ENCODE measurements around the gene ELAVL4. TPM values are rescaled to one million over a fixed set of nuclear protein-coding genes. Genes with fewer than 3 reads are reported as not detected.

ELAVL4 gene
- total RNA-seq, 1 donor from 2014 or later: not detected

DNA sequence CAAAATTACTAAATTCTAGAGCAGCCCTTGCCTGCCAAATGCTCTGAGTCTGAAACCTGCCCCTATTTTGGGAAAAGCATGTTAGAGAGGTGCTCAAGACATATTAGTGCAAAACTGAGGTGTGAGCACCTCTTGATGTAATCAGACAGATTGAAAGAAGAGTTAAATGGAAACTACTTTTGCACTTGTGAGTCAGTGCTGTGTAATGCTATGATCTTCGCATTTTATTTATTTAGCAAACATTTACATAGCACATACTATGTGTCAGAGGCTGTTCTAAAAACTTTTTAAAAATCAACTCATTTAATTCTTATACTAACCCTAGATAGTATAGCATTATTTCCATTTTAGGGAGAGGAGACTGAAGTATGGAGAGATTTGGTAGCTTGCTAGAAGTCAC, 138.1 kb downstream of the ELAVL4 start:
- H3K4me1 Mint-ChIP-seq: no peaks in the 10 kb centered on the region
- TF ChIP-seq, protein P1, sequence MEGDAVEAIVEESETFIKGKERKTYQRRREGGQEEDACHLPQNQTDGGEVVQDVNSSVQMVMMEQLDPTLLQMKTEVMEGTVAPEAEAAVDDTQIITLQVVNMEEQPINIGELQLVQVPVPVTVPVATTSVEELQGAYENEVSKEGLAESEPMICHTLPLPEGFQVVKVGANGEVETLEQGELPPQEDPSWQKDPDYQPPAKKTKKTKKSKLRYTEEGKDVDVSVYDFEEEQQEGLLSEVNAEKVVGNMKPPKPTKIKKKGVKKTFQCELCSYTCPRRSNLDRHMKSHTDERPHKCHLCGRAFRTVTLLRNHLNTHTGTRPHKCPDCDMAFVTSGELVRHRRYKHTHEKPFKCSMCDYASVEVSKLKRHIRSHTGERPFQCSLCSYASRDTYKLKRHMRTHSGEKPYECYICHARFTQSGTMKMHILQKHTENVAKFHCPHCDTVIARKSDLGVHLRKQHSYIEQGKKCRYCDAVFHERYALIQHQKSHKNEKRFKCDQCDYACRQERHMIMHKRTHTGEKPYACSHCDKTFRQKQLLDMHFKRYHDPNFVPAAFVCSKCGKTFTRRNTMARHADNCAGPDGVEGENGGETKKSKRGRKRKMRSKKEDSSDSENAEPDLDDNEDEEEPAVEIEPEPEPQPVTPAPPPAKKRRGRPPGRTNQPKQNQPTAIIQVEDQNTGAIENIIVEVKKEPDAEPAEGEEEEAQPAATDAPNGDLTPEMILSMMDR (IDR thresholded peaks at IDR 0.05; ENCODE audit: unreplicated experiment): no peak
- peaks cover 55% of the 10 kb centered on the region for H3K9me3 Mint-ChIP-seq
- DNase-seq (ENCODE audit: low spot score in 2 of 2, unreplicated experiment in 2 of 2): no peak
- H3K36me3 Mint-ChIP-seq: no peaks in the 10 kb centered on the region
- no peak overlapping the region for H3K27ac Mint-ChIP-seq
- H3K27me3 Mint-ChIP-seq (ENCODE audit: low read depth): peaks cover 2% of the 10 kb centered on the region
- H3K4me3 Mint-ChIP-seq: no peak overlapping the region

DNA sequence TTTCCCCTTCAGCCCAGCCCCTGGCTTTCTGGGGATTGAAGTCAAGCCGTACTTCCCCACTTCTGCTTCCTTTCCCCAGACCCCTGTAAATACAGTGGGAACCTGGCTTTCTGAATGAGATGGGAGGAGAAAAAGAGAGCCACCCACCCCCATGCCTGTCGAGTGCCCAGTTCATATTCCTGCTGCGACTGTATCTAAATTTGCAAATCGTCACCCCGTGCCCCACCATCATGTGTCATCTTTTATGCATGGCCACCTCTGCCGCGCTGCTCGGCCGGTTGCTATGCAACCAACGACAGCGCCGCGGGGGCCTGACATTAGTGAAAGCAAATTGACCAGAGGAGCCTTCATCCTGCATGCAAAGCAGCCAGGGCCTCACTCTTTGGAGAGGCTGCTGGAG, 143.0 kb downstream of the ELAVL4 start:
- Mint-ChIP-seq H3K27ac (no peak overlapping the region), H3K4me1 (no peaks in the 10 kb centered on the region), H3K27me3 (ENCODE audit: low read depth) (peaks cover 2% of the 10 kb centered on the region), H3K9me3 (peaks cover 28% of the 10 kb centered on the region), H3K4me3 (no peak overlapping the region), H3K36me3 (no peaks in the 10 kb centered on the region)
- TF ChIP-seq, protein P1 (IDR thresholded peaks at IDR 0.05; ENCODE audit: unreplicated experiment): no peak
- DNase-seq (ENCODE audit: low spot score in 2 of 2, unreplicated experiment in 2 of 2): no peak

DNA sequence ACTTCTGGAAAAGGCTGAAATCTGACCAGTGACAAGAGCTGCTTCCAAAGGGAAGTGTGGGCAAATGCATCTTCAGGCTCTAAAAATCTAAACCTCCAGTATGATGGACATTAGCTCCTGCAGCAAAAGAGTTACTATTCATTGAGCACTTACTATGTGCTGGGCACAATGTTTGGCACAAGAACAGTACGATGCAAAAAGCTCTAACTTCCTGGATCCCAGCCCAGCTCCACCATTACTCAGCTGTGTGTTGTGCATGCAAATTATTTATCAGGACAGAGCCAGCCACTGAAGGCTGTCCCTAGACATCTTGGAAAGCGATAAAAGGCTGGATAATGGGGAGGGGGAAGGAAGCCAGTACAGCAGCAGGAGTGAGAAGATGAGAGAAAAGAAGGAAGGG, 143.5 kb downstream of the ELAVL4 start:
- Mint-ChIP-seq H3K27ac (no peak overlapping the region), H3K4me3 (no peak overlapping the region), H3K9me3 (peaks cover 26% of the 10 kb centered on the region), H3K4me1 (no peaks in the 10 kb centered on the region), H3K27me3 (ENCODE audit: low read depth) (peaks cover 2% of the 10 kb centered on the region), H3K36me3 (no peaks in the 10 kb centered on the region)
- TF ChIP-seq, protein P1 (IDR thresholded peaks at IDR 0.05; ENCODE audit: unreplicated experiment): no peak
- DNase-seq (ENCODE audit: low spot score in 2 of 2, unreplicated experiment in 2 of 2): no peak

Other genes with a start within 250 kb of the ELAVL4 start
- 0.38 to 0.49 TPM (median 0.42 TPM) in 3 replicates for gene AGBL4, start 85.0 kb upstream of the ELAVL4 start, total RNA-seq